ENCODE results near the gene LRRC74B. TPM values are rescaled to one million over a fixed set of nuclear protein-coding genes. Genes with fewer than 3 reads are reported as not detected.
"Not testable (repeated sequence)": the region's sequence is repeated elsewhere in the genome, so short reads cannot be mapped to it uniquely, and the experiment has no call there.

LRRC74B gene
- total and polyA plus RNA-seq, 3 donors from 2014 or later, result 3.0 to 8.7 (median 5.4) TPM

DNA sequence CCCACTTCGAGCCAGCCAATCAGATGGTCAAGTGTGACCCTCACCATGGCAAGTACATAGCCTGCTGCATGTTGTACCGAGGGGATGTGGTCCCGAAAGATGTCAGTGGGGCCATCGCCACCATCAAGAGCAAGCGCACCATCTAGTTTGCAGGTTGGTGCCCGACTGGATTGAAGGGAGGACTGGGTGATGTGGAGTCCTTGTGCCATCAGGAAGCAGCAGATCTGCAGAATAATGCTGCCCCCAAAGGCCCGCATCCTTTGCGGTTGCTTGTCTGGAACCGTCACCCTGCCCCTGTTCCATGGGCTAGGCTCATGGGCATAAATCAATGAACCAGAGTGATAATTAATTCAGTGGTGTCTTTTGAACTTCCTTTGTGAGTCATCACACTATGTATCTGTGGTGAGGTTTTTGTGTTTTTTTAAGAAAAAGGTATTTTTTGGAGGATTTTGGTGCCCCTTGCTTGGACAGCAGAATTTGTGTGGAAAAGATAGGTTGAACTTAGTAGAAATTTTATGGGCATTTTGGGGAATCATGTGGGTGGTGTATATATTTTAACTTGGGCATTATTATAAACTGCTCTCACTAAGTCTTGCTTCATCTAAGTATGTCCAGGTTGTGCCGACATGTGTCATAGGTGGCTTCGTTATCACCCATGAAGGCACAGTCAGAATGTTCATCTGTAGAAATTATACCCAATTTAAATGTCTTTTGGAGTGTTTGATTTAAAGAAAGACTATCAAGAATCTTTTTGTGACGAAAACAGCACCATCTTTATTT, 22.3 kb downstream of the LRRC74B start:
- no peaks in the 10 kb centered on the region for H3K9me3 ChIP-seq
- intact Hi-C loops (cut with DNase I; ENCODE audit: low total_unique reads), result no loop called here
- no peak overlapping the region for H3K4me3 ChIP-seq
- no peaks in the 10 kb centered on the region for H3K36me3 ChIP-seq (ENCODE audit: low read depth, missing control alignments)
- WGBS, 2 donors, result 95 to 96% methylated on average over 11 of the region's 12 CpGs
- DNase-seq, result no peak
- no peaks in the 10 kb centered on the region for H3K4me1 ChIP-seq
- TF ChIP-seq POLR2A (IDR thresholded peaks at IDR 0.05), result no peak
- TF ChIP-seq, protein P1, sequence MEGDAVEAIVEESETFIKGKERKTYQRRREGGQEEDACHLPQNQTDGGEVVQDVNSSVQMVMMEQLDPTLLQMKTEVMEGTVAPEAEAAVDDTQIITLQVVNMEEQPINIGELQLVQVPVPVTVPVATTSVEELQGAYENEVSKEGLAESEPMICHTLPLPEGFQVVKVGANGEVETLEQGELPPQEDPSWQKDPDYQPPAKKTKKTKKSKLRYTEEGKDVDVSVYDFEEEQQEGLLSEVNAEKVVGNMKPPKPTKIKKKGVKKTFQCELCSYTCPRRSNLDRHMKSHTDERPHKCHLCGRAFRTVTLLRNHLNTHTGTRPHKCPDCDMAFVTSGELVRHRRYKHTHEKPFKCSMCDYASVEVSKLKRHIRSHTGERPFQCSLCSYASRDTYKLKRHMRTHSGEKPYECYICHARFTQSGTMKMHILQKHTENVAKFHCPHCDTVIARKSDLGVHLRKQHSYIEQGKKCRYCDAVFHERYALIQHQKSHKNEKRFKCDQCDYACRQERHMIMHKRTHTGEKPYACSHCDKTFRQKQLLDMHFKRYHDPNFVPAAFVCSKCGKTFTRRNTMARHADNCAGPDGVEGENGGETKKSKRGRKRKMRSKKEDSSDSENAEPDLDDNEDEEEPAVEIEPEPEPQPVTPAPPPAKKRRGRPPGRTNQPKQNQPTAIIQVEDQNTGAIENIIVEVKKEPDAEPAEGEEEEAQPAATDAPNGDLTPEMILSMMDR (IDR thresholded peaks at IDR 0.05), result no peak
- no peaks in the 10 kb centered on the region for H3K27me3 ChIP-seq
- no peak overlapping the region for H3K27ac ChIP-seq

DNA sequence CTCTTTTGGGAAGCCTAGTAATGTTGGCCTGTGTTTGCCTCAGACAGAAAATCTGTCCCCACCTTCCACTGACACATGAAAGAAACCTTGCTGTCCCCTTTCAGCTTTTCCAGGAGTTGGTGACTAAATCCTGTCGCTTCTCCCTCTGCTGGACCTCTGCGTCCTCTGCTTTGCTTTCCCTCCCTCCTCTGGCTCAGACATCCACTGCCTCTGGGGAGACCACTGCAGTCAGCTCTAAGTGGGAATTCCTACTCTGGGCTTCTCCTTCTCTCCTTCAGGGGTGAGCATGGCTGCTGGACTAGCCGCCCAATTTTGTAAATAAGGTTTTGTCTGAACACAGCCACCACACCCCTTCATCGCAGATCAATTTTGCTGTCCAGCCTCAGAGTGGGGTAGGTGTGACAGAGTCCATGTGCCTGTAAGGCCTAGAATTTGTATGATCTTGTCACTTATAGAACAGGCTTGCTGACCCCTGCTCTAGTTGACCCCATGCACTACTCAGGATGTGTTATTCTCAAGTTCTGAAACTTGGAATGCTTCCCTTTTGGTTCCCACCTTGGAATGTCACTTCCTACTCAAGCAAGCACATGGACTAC, 23.0 kb downstream of the LRRC74B start:
- TF ChIP-seq POLR2A (IDR thresholded peaks at IDR 0.05), result no peak
- TF ChIP-seq, protein P1 (IDR thresholded peaks at IDR 0.05), result no peak
- intact Hi-C loops (cut with DNase I; ENCODE audit: low total_unique reads), result no loop called here
- Histone ChIP-seq H3K36me3 (ENCODE audit: low read depth, missing control alignments) (no peaks in the 10 kb centered on the region), H3K27me3 (no peaks in the 10 kb centered on the region), H3K27ac (no peak overlapping the region), H3K4me1 (no peaks in the 10 kb centered on the region), H3K9me3 (no peaks in the 10 kb centered on the region), H3K4me3 (no peak overlapping the region)
- 82% methylated on average over 4 of the region's 4 CpGs for WGBS, 2 donors
- no peak for DNase-seq

DNA sequence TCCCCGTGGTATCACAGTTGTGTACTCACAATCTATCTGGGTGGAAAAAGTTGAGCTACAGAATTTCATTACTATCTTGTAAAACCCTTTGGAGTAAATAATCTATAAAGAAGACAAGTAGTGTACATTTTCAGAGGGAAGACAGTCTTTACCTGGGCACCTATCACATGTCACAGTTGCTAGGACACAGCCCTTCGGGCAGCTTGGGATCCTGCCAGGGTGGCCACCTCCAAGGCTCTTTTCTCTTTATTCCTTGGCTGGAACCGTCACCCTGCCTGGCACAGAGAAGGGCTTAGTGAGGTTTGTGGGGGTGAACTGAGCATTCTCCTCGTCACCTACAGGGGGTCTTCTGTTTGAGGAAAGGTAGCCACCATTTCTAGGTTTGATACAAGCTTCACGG, 23.6 kb downstream of the LRRC74B start:
- intact Hi-C loops (cut with DNase I; ENCODE audit: low total_unique reads), result no loop called here
- no peaks in the 10 kb centered on the region for H3K4me1 ChIP-seq
- H3K27ac ChIP-seq, result no peak overlapping the region

DNA sequence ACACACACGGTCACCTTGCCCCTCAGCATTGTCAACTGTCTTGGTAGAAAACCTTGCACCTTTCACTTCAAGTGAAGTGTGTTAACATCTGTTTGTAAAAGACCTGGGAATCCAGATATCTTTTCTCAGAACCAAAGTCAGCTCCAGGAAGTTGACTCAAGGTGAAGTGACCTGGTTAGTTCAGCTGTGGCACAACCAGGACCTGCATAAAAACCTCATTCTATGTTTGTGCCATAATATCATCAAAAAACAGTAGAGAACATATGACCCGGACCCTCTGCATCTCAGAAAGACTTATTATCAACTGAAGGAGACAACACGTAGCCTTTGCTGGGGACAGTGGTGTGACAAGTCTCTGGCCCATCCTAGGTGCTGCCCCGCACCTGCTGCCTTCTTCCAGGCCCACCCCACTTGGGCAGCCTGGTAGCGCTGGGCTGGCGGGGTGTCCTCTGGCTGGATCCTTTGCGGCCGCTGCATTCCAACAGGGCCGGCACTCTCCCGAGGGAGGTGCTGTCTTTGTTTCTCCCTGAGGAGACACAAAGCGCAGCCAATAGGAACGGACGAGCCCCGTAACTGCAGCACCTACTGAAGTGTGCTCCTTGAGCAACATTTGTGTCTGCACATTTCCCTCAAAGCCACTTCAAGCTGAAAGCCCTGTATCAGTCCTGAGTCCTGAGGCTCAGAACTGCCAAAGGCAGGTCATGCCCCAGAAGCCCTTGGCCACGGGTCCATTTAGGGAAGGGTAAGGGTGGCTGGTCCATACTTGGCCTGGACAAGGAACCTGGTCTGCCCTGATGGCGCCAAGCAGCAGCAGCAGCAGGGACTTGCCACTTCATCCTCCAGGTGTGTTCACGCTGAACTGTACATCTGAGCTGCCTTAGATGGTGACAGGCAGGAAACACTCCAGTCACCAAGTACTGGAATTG, 25.2 kb downstream of the LRRC74B start:
- WGBS, 2 donors, result 84 to 93% methylated on average over 11 to 16 of the region's 17 CpGs
- intact Hi-C loops (cut with DNase I; ENCODE audit: low total_unique reads), result no loop called here
- no peak overlapping the region for H3K27ac ChIP-seq
- no peaks in the 10 kb centered on the region for H3K4me1 ChIP-seq
- H3K9me3 ChIP-seq, result no peaks in the 10 kb centered on the region
- no peak for DNase-seq
- H3K4me3 ChIP-seq, result no peak overlapping the region
- TF ChIP-seq, protein P1 (IDR thresholded peaks at IDR 0.05), result no peak
- TF ChIP-seq POLR2A (IDR thresholded peaks at IDR 0.05), result no peak
- H3K27me3 ChIP-seq, result no peaks in the 10 kb centered on the region
- H3K36me3 ChIP-seq (ENCODE audit: low read depth, missing control alignments), result no peaks in the 10 kb centered on the region

More for the DNA sequence above, 23.6 kb downstream of the LRRC74B start:
- H3K36me3 ChIP-seq (ENCODE audit: low read depth, missing control alignments), result no peaks in the 10 kb centered on the region
- 76 to 78% methylated on average over 5 of the region's 5 CpGs for WGBS, 2 donors
- no peak for TF ChIP-seq POLR2A (IDR thresholded peaks at IDR 0.05)
- TF ChIP-seq, protein P1 (IDR thresholded peaks at IDR 0.05), result no peak
- no peaks in the 10 kb centered on the region for H3K27me3 ChIP-seq
- no peaks in the 10 kb centered on the region for H3K9me3 ChIP-seq
- no peak for DNase-seq
- H3K4me3 ChIP-seq, result no peak overlapping the region

DNA sequence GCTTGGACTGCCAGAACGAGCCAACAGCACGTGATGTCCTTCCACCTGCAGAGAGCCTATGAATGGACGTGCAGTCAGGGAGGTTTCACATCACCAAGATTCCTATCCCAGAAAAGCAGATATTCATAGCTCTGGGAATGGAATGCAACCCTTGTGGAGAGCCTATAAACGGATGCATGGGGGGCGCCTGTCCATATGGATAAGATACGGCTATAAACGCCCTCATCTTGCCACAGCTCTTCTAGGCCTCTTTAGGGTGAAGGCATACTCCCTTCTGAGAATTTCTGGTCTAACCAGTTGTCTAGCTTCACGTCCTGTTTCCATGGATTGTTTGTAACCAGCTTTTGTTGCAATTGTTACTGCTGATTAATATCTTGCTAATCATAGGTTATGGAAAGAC, 26.1 kb downstream of the LRRC74B start:
- intact Hi-C loops (cut with DNase I; ENCODE audit: low total_unique reads); DNase-seq; H3K9me3 ChIP-seq; H3K4me3 ChIP-seq; H3K27me3 ChIP-seq; H3K36me3 ChIP-seq (ENCODE audit: low read depth, missing control alignments); H3K27ac ChIP-seq; H3K4me1 ChIP-seq: not testable (repeated sequence)
- WGBS, 2 donors, result 79 to 81% methylated on average over 8 of the region's 8 CpGs
